ENCODE results near the gene CCBE1.

CCBE1 gene

GRCh38 chr18:59547581-59548182 is 149.5 kb downstream of the CCBE1 start:
- DNase-seq (ENCODE audit: extremely low read depth, low read depth), result no peak
- TF ChIP-seq CTCF (IDR thresholded peaks at IDR 0.05; ENCODE audit: low read depth, low read length, missing control alignments), result no peak
- no peak overlapping the region for H3K4me3 ChIP-seq (replicated peaks; ENCODE audit: low read depth, low read length)

DNA sequence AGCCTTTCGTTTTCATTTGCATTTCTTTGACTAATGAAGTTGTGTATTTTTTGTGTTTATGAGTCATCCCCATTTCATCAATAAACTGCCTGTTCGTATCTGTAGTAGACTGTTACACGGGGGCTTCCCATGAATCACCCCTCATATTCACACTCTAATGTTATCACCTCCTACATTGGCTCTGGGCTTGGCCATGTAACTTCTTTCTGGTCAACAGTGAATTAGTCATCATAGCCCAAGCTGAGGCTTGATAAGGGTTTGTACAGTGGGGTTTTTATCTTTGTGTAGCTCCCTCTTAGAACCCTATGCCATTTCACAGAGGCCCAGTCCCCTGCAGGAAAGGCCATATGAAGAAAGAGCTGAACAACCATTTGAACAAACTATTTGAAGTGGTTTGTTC is 151.0 kb downstream of the CCBE1 start:
- DNase-seq (ENCODE audit: extremely low read depth, low read depth), result no peak
- no peak overlapping the region for H3K4me3 ChIP-seq (replicated peaks; ENCODE audit: low read depth, low read length)

DNA sequence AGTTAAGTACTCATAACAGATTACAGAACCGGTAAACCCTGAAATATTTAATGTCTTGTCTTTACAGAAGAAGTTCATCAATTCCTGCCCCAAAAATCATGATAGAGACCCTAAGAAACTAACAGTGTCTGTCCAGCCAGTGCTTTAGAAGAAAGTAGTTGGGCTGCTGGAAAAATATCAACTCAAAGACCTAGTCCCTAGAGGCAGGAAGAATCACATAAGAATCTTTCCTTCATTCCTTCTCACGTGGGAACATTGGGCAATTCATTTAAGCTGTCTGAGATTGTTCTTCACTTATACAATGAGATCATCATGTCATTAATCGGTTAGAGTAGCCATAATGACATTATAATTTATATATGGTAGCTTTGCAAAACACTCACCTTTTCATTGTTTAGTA is 156.4 kb downstream of the CCBE1 start:
- DNase-seq (ENCODE audit: extremely low read depth, low read depth), result no peak
- TF ChIP-seq CTCF (IDR thresholded peaks at IDR 0.05; ENCODE audit: low read depth, low read length, missing control alignments), result no peak
- H3K4me3 ChIP-seq (replicated peaks; ENCODE audit: low read depth, low read length), result no peak overlapping the region

More for the DNA sequence above, 151.0 kb downstream of the CCBE1 start:
- no peak for TF ChIP-seq CTCF (IDR thresholded peaks at IDR 0.05; ENCODE audit: low read depth, low read length, missing control alignments)

- no peak for TF ChIP-seq CTCF (IDR thresholded peaks at IDR 0.05; ENCODE audit: low read depth, low read length, missing control alignments)
- no peak overlapping the region for H3K4me3 ChIP-seq (replicated peaks; ENCODE audit: low read depth, low read length)
- DNase-seq (ENCODE audit: extremely low read depth, low read depth), result no peak
Measured at GRCh38 chr18:59540346-59540745, 156.9 kb downstream of the CCBE1 start.

DNA sequence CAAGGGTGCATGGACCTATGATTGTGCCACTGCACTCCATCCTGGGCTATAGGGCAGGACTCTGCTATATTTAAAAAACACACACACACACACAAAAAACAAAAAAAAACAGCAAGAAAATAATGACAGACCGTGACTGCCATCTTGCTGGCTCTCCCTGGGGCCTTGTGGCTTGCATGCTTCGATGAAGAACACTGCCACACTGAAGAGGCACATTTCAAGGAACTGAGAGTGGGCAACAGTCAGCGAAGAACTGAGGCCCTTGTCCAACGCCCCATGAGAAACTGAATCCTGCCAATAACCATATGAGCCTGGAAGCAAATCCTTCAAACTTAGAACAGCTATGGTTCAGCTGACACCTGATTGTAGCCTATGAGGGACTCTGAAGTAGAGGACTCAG is 158.1 kb downstream of the CCBE1 start:
- H3K4me3 ChIP-seq (replicated peaks; ENCODE audit: low read depth, low read length), result no peak overlapping the region
- TF ChIP-seq CTCF (IDR thresholded peaks at IDR 0.05; ENCODE audit: low read depth, low read length, missing control alignments), result no peak

GRCh38 chr18:59537579-59537978 is 159.6 kb downstream of the CCBE1 start:
- no peak overlapping the region for H3K4me3 ChIP-seq (replicated peaks; ENCODE audit: low read depth, low read length)
- TF ChIP-seq CTCF (IDR thresholded peaks at IDR 0.05; ENCODE audit: low read depth, low read length, missing control alignments), result no peak

More for the DNA sequence above, 158.1 kb downstream of the CCBE1 start:
- DNase-seq (ENCODE audit: extremely low read depth, low read depth), result no peak

DNA sequence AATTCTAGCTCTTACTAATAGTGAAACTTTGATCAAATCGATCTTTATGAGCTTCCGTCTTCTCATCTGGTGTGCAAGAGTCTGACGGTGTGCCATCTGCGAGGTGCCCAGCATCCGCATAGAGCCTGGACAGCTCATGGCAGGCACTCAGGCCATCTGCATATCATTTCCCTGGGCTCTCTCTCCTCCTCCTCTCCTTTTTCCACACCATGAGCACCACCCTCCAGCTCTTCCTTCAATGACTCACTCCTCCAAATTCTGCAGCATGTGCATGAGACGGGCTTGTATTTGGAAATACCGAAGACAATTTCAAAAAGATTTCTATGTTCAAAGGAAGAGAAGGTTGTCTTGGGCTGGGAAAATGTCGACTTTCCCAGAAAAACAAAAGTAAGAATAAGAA is 161.1 kb downstream of the CCBE1 start:
- no peak for DNase-seq (ENCODE audit: extremely low read depth, low read depth)
- TF ChIP-seq CTCF (IDR thresholded peaks at IDR 0.05; ENCODE audit: low read depth, low read length, missing control alignments), result no peak
- no peak overlapping the region for H3K4me3 ChIP-seq (replicated peaks; ENCODE audit: low read depth, low read length)

More at GRCh38 chr18:59537579-59537978, 159.6 kb downstream of the CCBE1 start:
- DNase-seq (ENCODE audit: extremely low read depth, low read depth), result no peak

Data from HFF-Myc (cell line).